ENCODE measurements around the gene TENM4.

Gene TENM4

DNA sequence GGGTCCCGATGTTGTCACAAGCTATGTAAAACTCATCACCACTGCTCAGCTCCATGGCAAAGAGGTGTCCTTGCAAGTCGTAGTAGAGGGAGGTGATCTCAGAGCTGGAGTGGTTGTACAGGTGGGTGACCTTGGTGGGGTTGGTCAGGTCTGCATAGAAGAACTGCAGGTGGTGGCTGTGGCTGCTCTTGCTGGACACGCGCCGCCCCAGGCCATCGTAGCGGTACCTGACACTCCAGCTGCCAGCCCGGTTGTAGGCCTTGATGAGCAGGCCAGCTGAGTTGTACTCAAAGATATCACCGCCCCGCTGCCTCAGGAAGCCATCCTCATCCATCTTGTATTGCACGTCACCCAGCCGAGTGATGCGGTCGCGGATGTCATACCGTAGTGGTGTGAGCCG, 771.6 kb downstream of the TENM4 start:
- H3K4me2 ChIP-seq (ENCODE audit: low read length): no peak overlapping the region
- H3K27ac ChIP-seq (ENCODE audit: low read depth, low read length): no peak overlapping the region
- no peaks in the 10 kb centered on the region for H3K27me3 ChIP-seq (ENCODE audit: control insufficient read depth, low read length)
- H3K36me3 ChIP-seq (ENCODE audit: control insufficient read depth, low read length): no peaks in the 10 kb centered on the region
- H3K79me2 ChIP-seq (ENCODE audit: control insufficient read depth, low read length): no peaks in the 10 kb centered on the region
- no peak overlapping the region for H3K4me3 ChIP-seq (ENCODE audit: low read length)
- peaks cover 3% of the 10 kb centered on the region; the same call in 1 of the 2 replicates for H3K9me3 ChIP-seq (ENCODE audit: control insufficient read depth, insufficient read depth, low read length)
- H4K20me1 ChIP-seq (ENCODE audit: control insufficient read depth, insufficient read depth, low read depth, low read length): no peaks in the 10 kb centered on the region
- no peaks in the 10 kb centered on the region for H3F3A ChIP-seq (ENCODE audit: control insufficient read depth, insufficient read depth)
- H3K9me2 ChIP-seq (replicated peaks; ENCODE audit: control insufficient read depth, low read length): no peaks in the 10 kb centered on the region
- no peaks in the 10 kb centered on the region for H3K4me1 ChIP-seq (ENCODE audit: control insufficient read depth, low read length)
- no peak for TF ChIP-seq EZH2phosphoT487 (IDR thresholded peaks at IDR 0.05; ENCODE audit: borderline replicate concordance, low read length)
- TF ChIP-seq, protein P1, sequence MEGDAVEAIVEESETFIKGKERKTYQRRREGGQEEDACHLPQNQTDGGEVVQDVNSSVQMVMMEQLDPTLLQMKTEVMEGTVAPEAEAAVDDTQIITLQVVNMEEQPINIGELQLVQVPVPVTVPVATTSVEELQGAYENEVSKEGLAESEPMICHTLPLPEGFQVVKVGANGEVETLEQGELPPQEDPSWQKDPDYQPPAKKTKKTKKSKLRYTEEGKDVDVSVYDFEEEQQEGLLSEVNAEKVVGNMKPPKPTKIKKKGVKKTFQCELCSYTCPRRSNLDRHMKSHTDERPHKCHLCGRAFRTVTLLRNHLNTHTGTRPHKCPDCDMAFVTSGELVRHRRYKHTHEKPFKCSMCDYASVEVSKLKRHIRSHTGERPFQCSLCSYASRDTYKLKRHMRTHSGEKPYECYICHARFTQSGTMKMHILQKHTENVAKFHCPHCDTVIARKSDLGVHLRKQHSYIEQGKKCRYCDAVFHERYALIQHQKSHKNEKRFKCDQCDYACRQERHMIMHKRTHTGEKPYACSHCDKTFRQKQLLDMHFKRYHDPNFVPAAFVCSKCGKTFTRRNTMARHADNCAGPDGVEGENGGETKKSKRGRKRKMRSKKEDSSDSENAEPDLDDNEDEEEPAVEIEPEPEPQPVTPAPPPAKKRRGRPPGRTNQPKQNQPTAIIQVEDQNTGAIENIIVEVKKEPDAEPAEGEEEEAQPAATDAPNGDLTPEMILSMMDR (IDR thresholded peaks at IDR 0.05; ENCODE audit: low read depth, low read length, poor library complexity, severe bottlenecking): no peak

DNA sequence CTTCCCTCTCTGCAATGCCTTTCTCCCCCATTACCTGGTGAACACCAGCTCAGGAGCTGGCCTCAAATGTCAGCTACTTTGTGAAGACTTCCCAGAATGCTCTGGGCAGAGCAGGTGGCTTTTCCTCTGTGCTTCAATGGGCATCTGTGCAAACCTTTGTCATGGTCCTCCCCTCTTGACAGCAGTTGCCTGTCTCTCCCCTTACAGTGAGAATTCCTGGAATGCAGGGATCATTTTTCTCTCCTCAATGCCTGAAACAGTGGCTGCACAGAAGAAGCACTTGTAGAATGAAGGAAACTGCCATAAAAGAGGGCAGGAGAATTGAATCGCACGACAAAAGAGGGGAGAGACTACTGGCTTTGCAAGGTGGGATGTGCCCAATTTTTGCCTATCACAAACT, 773.4 kb downstream of the TENM4 start:
- TF ChIP-seq EZH2phosphoT487 (IDR thresholded peaks at IDR 0.05; ENCODE audit: borderline replicate concordance, low read length): no peak
- TF ChIP-seq, protein P1 (IDR thresholded peaks at IDR 0.05; ENCODE audit: low read depth, low read length, poor library complexity, severe bottlenecking): no peak
- H3K9me3 ChIP-seq (ENCODE audit: control insufficient read depth, insufficient read depth, low read length): peaks cover 3% of the 10 kb centered on the region; the same call in 1 of the 2 replicates
- H3K9me2 ChIP-seq (replicated peaks; ENCODE audit: control insufficient read depth, low read length): no peaks in the 10 kb centered on the region
- no peaks in the 10 kb centered on the region for H3K4me1 ChIP-seq (ENCODE audit: control insufficient read depth, low read length)
- H3F3A ChIP-seq (ENCODE audit: control insufficient read depth, insufficient read depth): no peaks in the 10 kb centered on the region
- no peak overlapping the region for H3K27ac ChIP-seq (ENCODE audit: low read depth, low read length)
- no peaks in the 10 kb centered on the region for H3K27me3 ChIP-seq (ENCODE audit: control insufficient read depth, low read length)
- no peaks in the 10 kb centered on the region for H4K20me1 ChIP-seq (ENCODE audit: control insufficient read depth, insufficient read depth, low read depth, low read length)
- H3K4me2 ChIP-seq (ENCODE audit: low read length): no peak overlapping the region
- H3K36me3 ChIP-seq (ENCODE audit: control insufficient read depth, low read length): no peaks in the 10 kb centered on the region
- no peaks in the 10 kb centered on the region for H3K79me2 ChIP-seq (ENCODE audit: control insufficient read depth, low read length)
- no peak overlapping the region for H3K4me3 ChIP-seq (ENCODE audit: low read length)

DNA sequence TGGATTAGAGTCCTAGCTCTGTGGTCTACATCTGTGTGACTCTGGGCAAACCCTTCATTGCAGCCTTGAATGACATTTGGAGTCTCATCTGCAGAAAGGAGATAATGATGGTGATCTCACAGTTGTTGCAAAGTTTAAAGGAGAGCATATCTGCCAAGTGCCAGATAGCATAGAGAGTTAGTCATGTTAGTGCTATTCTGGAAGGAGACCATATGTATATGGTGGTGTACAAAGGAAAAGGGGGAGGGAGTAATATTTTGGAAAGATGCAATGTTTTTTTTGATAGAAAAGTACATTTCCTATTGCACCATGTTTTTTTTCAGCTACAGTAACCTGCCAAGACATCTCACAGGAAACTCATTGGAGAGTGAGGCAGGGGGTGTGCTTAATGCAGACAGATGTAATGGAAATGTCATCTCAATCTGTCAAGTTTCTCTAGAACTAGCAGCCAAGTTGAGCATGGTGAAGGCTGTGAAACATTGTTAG, 774.1 kb downstream of the TENM4 start:
- Histone ChIP-seq H3K27ac (ENCODE audit: low read depth, low read length) (no peak overlapping the region), H3K4me1 (ENCODE audit: control insufficient read depth, low read length) (no peaks in the 10 kb centered on the region), H3K4me3 (ENCODE audit: low read length) (no peak overlapping the region), H4K20me1 (ENCODE audit: control insufficient read depth, insufficient read depth, low read depth, low read length) (no peaks in the 10 kb centered on the region), H3K79me2 (ENCODE audit: control insufficient read depth, low read length) (no peaks in the 10 kb centered on the region), H3K9me2 (replicated peaks; ENCODE audit: control insufficient read depth, low read length) (no peaks in the 10 kb centered on the region), H3K27me3 (ENCODE audit: control insufficient read depth, low read length) (no peaks in the 10 kb centered on the region), H3K9me3 (ENCODE audit: control insufficient read depth, insufficient read depth, low read length) (peaks cover 3% of the 10 kb centered on the region; the same call in 1 of the 2 replicates), H3K4me2 (ENCODE audit: low read length) (no peak overlapping the region), H3K36me3 (ENCODE audit: control insufficient read depth, low read length) (no peaks in the 10 kb centered on the region), H3F3A (ENCODE audit: control insufficient read depth, insufficient read depth) (no peaks in the 10 kb centered on the region)
- TF ChIP-seq, protein P1 (IDR thresholded peaks at IDR 0.05; ENCODE audit: low read depth, low read length, poor library complexity, severe bottlenecking): no peak
- no peak for TF ChIP-seq EZH2phosphoT487 (IDR thresholded peaks at IDR 0.05; ENCODE audit: borderline replicate concordance, low read length)

Measured in DOHH2 (cell line).